Activated CD4-positive, alpha-beta memory T cell treated with anti-CD3 and anti-CD28 coated beads, Interleukin-2, amount 10 ng/mL, durations not matched to agents 7 days and 5 days (primary cell): ENCODE results near the gene DNMBP. TPM values are rescaled to one million over a fixed set of nuclear protein-coding genes. Genes with fewer than 3 reads are reported as not detected.

Source experiments
- CTCF ChIA-PET: fragments of 350-600 bp; sonication (Branson Sonifier 250); formaldehyde crosslinking; loops from one replicate; lab custom pipeline; 2021; ENCODE audit warnings: antibody characterized with exemption, inconsistent platforms; lab: Charles Lee
- POLR2A ChIA-PET: fragments of 350-600 bp; sonication (Branson Sonifier 250); formaldehyde crosslinking; loops from one replicate; lab custom pipeline; 2021; ENCODE audit warnings: antibody characterized with exemption; lab: Charles Lee
- DNase-seq: peaks from one replicate; pipeline ENCODE4 v3.0.0-alpha.2; 2020
- H3K27ac Mint-ChIP-seq: one replicate; pipeline ENCODE4 v1.8.0; 2021; ENCODE audit warnings: mild to moderate bottlenecking, mixed read lengths
- H3K27me3 Mint-ChIP-seq: one replicate; pipeline ENCODE4 v1.8.0; 2021; ENCODE audit warnings: mixed read lengths
- H3K36me3 Mint-ChIP-seq: one replicate; pipeline ENCODE4 v1.8.0; 2021; ENCODE audit warnings: low read depth, mixed read lengths
- H3K4me1 Mint-ChIP-seq: one replicate; pipeline ENCODE4 v1.8.0; 2021; ENCODE audit warnings: mixed read lengths
- H3K4me3 Mint-ChIP-seq: one replicate; pipeline ENCODE4 v1.8.0; 2021; ENCODE audit warnings: mild to moderate bottlenecking, mixed read lengths
- H3K9me3 Mint-ChIP-seq: one replicate; pipeline ENCODE4 v1.8.0; 2021; ENCODE audit warnings: mixed read lengths
- total RNA-seq, 2 experiments: library from RNA; stranded (reverse); gene quantifications; one replicate each; pipeline ENCODE4 v1.2.3, GENCODE V29; 2021

DNMBP gene
- total RNA-seq, 2 experiments from 2014 or later, result 4.8 to 5.1 TPM

DNA sequence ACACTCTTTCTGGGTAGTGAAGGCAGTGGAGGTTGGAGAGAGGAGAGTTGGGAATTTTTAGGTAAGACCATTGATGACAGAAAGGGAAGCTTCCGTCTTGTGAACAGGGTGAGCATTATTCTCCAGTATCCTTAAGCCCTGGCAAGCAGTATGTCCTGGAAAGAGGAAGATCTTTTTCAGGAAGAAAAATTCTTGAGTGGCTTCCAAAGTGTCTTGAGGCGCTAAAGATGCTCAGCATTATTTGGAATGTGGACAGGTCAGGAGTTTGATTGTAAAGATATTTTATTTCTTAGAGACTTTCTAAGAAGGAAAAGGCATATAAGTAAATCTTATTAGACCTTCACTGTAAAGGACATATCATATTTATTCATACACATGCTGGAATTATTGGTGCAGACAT, 173.0 kb downstream of the DNMBP start:
- no peak for DNase-seq
- H3K36me3 Mint-ChIP-seq, result no peaks in the 10 kb centered on the region
- CTCF ChIA-PET, result no interaction called here
- H3K4me1 Mint-ChIP-seq, result peaks cover 15% of the 10 kb centered on the region
- H3K9me3 Mint-ChIP-seq, result no peaks in the 10 kb centered on the region
- H3K27ac Mint-ChIP-seq, result no peak overlapping the region
- POLR2A ChIA-PET, result no interaction called here
- H3K27me3 Mint-ChIP-seq, result no peaks in the 10 kb centered on the region
- no peak overlapping the region for H3K4me3 Mint-ChIP-seq

DNA sequence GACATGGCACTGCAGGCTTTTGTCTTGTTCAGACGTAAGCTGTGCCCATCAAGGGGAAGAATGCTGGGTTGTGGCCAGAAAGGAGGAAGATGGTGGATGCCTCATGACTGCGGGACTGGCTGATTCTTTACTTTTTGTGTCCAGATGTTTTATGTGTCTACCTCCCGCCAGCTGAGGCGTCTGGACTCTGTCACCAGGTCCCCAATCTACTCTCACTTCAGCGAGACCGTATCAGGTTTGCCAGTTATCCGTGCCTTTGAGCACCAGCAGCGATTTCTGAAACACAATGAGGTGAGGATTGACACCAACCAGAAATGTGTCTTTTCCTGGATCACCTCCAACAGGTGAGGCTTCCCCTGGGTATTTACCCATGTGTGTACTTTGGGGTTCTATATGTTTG, 173.8 kb downstream of the DNMBP start:
- Mint-ChIP-seq H3K9me3 (peaks cover 2% of the 10 kb centered on the region), H3K27ac (no peak overlapping the region), H3K36me3 (no peaks in the 10 kb centered on the region), H3K4me1 (peaks cover 15% of the 10 kb centered on the region), H3K4me3 (no peak overlapping the region), H3K27me3 (no peaks in the 10 kb centered on the region)
- DNase-seq, result no peak
- ChIA-PET CTCF (interaction anchor here (2.4 kb wide), 1 partner anchor 10 kb away, joined by 14 read pairs; no protein-coding TSS in a partner anchor), POLR2A (no interaction called here)

DNA sequence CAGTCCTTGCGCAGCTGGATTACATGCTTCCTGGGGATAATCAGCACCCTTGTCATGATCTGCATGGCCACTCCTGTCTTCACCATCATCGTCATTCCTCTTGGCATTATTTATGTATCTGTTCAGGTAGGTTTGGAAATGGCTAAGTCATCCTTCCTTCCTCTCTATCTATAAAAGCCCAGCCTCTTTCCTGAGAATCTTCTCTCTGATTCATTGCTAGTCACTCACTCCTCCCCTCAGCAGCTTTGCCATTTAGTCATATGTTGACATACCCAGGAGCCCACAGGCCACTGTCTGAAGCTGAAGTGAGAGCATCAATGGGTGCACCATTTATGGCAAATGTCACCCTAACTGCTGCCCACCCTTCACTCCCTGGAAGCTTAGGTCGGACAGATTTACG, 175.3 kb downstream of the DNMBP start:
- CTCF ChIA-PET, result interaction anchor here (2.4 kb wide), 1 partner anchor 12 kb away, joined by 14 read pairs; no protein-coding TSS in a partner anchor
- Mint-ChIP-seq H3K4me1 (peaks cover 24% of the 10 kb centered on the region), H3K27me3 (no peaks in the 10 kb centered on the region), H3K9me3 (peaks cover 9% of the 10 kb centered on the region), H3K36me3 (peaks cover 5% of the 10 kb centered on the region), H3K27ac (no peak overlapping the region), H3K4me3 (no peak overlapping the region)
- POLR2A ChIA-PET, result no interaction called here
- no peak for DNase-seq

DNA sequence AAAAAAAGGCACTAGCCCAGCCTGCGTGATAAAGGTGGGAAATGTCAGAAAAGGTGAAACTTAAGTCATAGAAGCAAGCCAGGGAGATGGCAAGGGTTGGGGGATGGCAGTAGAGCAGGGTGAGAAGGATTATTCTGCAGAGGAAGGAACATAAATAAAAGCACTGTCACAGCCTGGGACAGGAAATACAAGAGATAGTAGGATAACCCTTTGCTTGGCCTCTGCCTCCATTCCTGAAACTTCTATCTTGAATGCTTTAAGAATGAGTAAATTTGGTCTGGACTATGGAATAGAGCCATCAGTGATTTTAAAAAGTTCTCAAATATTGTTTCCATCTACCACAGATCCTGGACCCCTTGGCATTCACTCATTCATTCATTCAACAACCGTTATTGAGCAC, 177.3 kb downstream of the DNMBP start:
- Mint-ChIP-seq H3K27me3 (no peaks in the 10 kb centered on the region), H3K4me3 (no peak overlapping the region), H3K27ac (no peak overlapping the region), H3K36me3 (peaks cover 18% of the 10 kb centered on the region), H3K9me3 (peaks cover 22% of the 10 kb centered on the region), H3K4me1 (peaks cover 38% of the 10 kb centered on the region)
- ChIA-PET CTCF (no interaction called here), POLR2A (no interaction called here)
- no peak for DNase-seq

DNA sequence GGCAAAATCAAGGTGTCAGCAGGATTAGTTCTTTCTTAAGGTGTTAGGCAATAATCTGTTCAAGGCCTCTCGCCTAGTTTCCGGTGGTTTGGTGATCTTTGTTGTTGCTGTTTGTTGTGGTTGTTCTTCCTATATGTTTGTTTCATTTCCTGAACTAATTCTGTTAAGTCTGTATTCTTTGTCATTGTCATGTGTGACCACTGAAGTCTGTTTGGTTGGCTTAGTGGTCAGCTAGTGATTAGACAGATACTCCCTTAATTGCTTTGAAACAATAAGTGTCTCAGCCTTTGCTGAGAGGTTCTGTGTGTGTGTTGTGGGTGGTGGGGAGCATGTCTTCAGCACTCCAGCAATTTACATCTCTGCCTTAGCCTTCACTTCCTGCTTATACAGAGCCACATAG, 181.3 kb downstream of the DNMBP start:
- CTCF ChIA-PET, result interaction anchor here (0.6 to 2.3 kb wide), 5 partner anchors 18 to 413 kb away, joined by 3 to 17 read pairs (median 4); partner anchors contain the start of genes COX15 and CUTC
- H3K27me3 Mint-ChIP-seq, result no peaks in the 10 kb centered on the region
- H3K36me3 Mint-ChIP-seq, result peaks cover 18% of the 10 kb centered on the region
- H3K9me3 Mint-ChIP-seq, result peaks cover 22% of the 10 kb centered on the region
- no peak overlapping the region for H3K4me3 Mint-ChIP-seq
- peaks cover 28% of the 10 kb centered on the region for H3K4me1 Mint-ChIP-seq
- DNase-seq, result peak; percentile 49
- POLR2A ChIA-PET, result interaction anchor here (0.8 to 3.1 kb wide), 3 partner anchors 15 to 96 kb away, joined by 3 to 14 read pairs (median 4); partner anchors contain the start of genes COX15 and CUTC
- H3K27ac Mint-ChIP-seq, result peak overlapping the region; percentile 81

DNA sequence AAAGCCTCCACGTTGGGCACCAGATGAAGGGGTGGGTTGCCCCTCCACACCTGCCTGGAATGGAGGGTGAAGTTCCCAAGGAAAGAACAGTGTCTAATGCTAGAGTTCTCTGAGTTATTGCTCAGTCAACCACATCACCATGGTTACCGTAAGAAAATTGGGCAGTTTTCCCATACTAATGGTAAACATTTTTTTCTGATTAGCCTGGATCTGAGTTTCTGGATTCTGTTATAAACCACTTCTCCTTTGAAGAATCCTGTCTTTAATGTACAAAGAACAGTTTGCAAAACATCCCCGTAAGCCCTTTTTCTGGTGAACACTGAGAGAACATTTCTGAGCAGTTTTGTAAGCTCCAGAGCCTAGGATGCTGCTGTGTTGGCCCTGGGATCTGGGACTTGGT, 181.8 kb downstream of the DNMBP start:
- peaks cover 18% of the 10 kb centered on the region for H3K36me3 Mint-ChIP-seq
- peaks cover 22% of the 10 kb centered on the region for H3K9me3 Mint-ChIP-seq
- ChIA-PET CTCF (interaction anchor here (0.6 to 2.3 kb wide), 3 partner anchors 18 to 413 kb away, joined by 4 to 17 read pairs (median 5); partner anchors contain the start of genes COX15 and CUTC), POLR2A (interaction anchor here (0.8 to 3.1 kb wide), 3 partner anchors 14 to 96 kb away, joined by 3 to 14 read pairs (median 4); partner anchors contain the start of genes COX15 and CUTC)
- no peak overlapping the region for H3K4me3 Mint-ChIP-seq
- H3K4me1 Mint-ChIP-seq, result peaks cover 28% of the 10 kb centered on the region
- H3K27ac Mint-ChIP-seq, result peak overlapping the region; percentile 81
- no peak for DNase-seq
- H3K27me3 Mint-ChIP-seq, result no peaks in the 10 kb centered on the region

Other genes starting within 250 kb of the DNMBP start
- under 1 TPM; 0.73 to 0.95 TPM for gene ABCC2, start 227.3 kb downstream of the DNMBP start, total RNA-seq
- not detected for gene CPN1, start 71.9 kb upstream of the DNMBP start, total RNA-seq
- 10 to 100 TPM; 12.6 to 14.4 TPM for gene ERLIN1, start 176.1 kb upstream of the DNMBP start, total RNA-seq
- 10 to 100 TPM; 23.6 to 24.7 TPM for gene CHUK, start 219.6 kb upstream of the DNMBP start, total RNA-seq